ENCODE data around the gene STRN3.
"Not testable (repeated sequence)": the region's sequence is repeated elsewhere in the genome, so short reads cannot be mapped to it uniquely, and the experiment has no call there.

The STRN3 gene

DNA sequence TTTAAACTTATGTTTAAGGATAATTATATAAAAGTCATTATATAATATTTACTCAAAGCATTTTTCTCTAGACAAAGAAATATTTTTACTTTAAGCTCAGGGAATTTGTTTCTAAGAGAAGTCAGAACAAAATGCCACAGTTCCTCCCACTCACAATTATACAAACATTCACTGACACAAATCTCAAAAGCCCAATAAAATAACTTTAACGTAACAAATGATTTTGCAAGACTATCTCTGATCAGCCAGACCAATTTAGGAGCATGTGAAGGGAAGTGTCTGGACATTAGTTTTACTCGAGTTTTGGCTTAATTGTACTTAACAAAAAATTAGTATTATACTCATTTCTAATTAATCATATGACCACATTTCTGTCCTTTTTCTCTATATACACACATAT is 110.6 kb downstream of the STRN3 start:
- TF ChIP-seq, protein P1, sequence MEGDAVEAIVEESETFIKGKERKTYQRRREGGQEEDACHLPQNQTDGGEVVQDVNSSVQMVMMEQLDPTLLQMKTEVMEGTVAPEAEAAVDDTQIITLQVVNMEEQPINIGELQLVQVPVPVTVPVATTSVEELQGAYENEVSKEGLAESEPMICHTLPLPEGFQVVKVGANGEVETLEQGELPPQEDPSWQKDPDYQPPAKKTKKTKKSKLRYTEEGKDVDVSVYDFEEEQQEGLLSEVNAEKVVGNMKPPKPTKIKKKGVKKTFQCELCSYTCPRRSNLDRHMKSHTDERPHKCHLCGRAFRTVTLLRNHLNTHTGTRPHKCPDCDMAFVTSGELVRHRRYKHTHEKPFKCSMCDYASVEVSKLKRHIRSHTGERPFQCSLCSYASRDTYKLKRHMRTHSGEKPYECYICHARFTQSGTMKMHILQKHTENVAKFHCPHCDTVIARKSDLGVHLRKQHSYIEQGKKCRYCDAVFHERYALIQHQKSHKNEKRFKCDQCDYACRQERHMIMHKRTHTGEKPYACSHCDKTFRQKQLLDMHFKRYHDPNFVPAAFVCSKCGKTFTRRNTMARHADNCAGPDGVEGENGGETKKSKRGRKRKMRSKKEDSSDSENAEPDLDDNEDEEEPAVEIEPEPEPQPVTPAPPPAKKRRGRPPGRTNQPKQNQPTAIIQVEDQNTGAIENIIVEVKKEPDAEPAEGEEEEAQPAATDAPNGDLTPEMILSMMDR (IDR thresholded peaks at IDR 0.05; ENCODE audit: borderline replicate concordance, control extremely low read depth, extremely low read depth, insufficient read depth, missing control alignments) = no peak
- in situ Hi-C loops (cut with MboI; ENCODE audit: low sequenced_read_pairs, unreplicated experiment) = no loop called here
- no peak for DNase-seq (ENCODE audit: low spot score)

DNA sequence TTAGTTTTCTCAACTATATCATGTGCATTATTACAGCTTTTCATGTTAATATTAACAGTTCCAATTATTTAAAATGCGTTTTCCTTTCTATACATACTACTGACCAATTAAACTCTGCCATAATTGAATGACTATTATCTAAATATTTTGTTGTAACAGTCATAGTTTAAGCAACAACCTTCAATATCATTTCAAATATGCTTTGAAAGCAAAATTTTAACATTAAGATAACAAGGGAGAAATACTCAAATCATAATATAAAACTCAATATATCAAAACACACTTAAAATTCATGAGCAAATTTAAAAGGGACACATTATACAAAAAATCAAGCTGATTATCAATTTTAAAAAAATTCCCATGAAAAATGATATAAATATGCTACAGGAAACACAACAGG is 111.4 kb downstream of the STRN3 start:
- TF ChIP-seq, protein P1 (IDR thresholded peaks at IDR 0.05; ENCODE audit: borderline replicate concordance, control extremely low read depth, extremely low read depth, insufficient read depth, missing control alignments) = no peak
- DNase-seq (ENCODE audit: low spot score) = no peak
- in situ Hi-C loops (cut with MboI; ENCODE audit: low sequenced_read_pairs, unreplicated experiment) = no loop called here

DNA sequence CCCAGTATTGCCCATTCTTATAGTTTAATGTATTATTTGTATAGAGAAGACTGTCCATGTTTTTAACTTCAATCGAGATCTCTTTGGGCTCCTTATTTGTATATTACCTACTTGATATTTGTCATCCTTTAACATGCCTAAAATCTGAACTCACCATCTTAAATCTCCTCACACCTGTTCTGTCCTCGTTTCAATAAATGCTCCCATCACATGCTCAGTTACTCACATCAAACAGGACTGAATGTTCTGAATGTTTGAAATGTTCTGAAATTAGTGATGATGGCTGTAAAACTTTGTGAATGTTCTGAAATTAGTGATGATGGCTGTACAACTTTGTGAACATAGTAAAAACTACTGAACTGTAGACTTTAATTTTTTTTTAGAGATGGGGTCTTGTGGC is 117.4 kb downstream of the STRN3 start:
- no peak for DNase-seq (ENCODE audit: low spot score)
- TF ChIP-seq, protein P1 (IDR thresholded peaks at IDR 0.05; ENCODE audit: borderline replicate concordance, control extremely low read depth, extremely low read depth, insufficient read depth, missing control alignments) = no peak
- in situ Hi-C loops (cut with MboI; ENCODE audit: low sequenced_read_pairs, unreplicated experiment) = loop anchor here (10.0 kb wide), 1 partner anchor 254 kb away; no protein-coding TSS in a partner anchor

DNA sequence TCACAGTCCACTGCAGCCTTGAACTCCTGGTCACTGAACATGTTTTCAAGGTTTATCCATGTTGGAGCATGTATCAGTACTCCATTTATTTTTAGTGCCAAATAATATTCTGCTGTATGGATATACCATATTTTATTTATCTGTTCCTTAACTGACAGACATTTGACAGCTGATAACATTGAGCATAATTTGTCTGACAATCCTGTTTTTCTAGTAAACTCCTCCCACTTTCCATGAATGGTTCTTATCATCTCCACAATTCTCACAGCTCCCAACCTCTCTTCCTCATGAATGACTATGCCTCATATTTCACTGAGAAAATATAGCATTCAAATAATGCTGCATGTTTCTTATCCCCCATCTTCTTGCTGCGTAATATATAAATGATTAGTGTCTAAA is 118.5 kb downstream of the STRN3 start:
- DNase-seq (ENCODE audit: low spot score) = no peak
- TF ChIP-seq, protein P1 (IDR thresholded peaks at IDR 0.05; ENCODE audit: borderline replicate concordance, control extremely low read depth, extremely low read depth, insufficient read depth, missing control alignments) = no peak
- in situ Hi-C loops (cut with MboI; ENCODE audit: low sequenced_read_pairs, unreplicated experiment) = loop anchor here (10.0 kb wide), 1 partner anchor 253 kb away; no protein-coding TSS in a partner anchor

DNA sequence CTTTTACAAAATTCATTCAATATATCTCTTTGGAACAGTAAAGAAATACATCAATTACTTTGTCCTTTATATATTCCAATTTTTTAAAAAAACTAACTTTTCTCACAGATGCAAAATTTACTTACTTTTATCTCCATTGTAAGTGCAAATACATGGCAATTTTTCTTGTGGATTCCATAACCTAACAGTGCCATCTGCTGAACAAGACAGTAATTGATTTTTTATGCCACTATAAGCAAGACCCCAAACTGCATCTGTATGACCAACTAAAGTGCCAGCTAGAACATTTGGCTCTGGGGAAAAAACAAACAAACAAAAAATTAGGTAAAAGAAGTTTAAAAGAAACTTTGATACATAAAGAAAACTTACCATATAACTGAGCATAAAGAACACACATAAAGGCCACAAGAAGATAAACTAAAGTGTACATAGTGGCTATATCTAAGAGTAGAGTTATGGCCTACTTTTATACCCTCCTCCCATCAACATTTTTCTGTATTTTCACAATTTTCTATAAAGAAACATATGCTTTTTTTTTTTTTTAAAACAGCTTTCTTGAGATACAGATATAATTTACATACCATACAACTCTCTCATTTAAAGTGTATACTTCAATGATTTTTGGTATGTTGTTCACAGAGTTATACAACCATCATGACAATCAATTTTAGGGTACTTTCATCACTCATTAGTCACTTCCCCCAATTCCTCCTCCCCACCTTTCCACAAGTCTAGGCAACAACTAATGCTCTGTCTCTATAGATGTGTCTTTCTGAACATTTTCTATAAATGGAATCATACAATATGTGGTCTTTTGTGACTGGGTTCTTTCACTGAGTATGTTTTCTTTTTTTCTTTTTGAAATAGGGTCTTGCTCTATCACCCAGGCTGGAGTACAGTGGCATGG is 119.2 kb downstream of the STRN3 start:
- no peak for DNase-seq (ENCODE audit: low spot score)
- in situ Hi-C loops (cut with MboI; ENCODE audit: low sequenced_read_pairs, unreplicated experiment) = loop anchor here (10.0 kb wide), 1 partner anchor 252 kb away; no protein-coding TSS in a partner anchor
- TF ChIP-seq, protein P1 (IDR thresholded peaks at IDR 0.05; ENCODE audit: borderline replicate concordance, control extremely low read depth, extremely low read depth, insufficient read depth, missing control alignments) = peak; percentile 42

DNA sequence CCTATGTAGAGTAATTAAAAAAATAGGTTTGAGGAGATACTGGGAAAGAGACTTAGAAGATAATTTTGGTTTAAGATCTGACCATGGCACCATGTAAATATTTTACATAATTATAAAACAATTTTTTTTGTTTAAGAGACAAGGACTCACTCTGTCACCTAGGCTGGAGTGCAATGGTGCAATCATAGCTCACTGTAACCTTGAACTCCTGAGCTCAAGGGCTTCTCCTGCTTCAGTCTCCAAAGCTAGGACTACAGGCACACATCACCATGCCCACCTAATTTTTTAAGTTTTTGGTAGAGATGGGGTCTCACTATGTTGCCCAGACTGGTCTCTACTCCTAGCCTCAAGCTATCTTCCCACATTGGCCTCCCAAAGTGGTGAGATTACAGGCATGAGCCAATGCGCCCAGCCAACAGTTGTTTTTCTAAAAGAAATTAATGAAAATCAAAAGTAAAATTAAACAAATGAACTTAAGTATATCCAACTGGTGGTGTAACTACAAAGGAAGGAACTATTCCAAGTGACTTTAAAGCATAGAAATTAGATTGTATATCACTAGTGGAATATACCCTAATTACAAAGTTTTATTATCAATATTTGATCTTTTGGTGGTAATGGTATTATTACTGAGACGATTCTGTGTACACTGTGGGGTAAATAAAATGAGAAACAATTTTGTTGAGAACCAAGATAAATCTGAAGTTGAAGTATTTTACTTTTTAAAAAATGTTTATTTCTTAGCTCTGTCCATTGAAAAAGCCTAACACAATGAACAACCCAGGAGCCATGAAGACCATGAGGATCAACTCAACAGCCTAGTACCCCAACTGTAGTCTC is 122.7 kb downstream of the STRN3 start:
- TF ChIP-seq, protein P1 (IDR thresholded peaks at IDR 0.05; ENCODE audit: borderline replicate concordance, control extremely low read depth, extremely low read depth, insufficient read depth, missing control alignments) = no peak
- in situ Hi-C loops (cut with MboI; ENCODE audit: low sequenced_read_pairs, unreplicated experiment) = loop anchor here (10.0 kb wide), 1 partner anchor 249 kb away; no protein-coding TSS in a partner anchor

DNA sequence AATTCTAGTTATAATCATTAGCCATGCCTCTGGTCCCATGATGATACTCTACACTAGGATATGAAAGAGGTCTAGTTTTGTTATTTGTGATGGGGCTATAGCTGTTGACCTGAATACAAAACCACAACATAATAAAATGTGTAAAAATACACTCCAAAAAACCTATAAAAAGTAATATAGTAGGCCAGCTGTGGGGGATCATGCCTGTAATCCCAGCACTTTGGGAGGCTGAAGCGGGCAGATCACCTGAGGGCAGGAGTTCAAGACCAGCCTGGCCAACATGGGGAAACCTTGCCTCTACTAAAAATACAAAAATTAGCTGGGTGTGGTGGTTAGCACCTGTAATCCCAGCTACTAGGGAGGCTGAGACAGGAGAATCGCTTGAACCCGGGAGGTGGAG is 129.1 kb downstream of the STRN3 start:
- DNase-seq (ENCODE audit: low spot score); in situ Hi-C loops (cut with MboI; ENCODE audit: low sequenced_read_pairs, unreplicated experiment): not testable (repeated sequence)

More for the DNA sequence above, 122.7 kb downstream of the STRN3 start:
- DNase-seq (ENCODE audit: low spot score) = no peak
